PFSK-1 (cell line): ENCODE data around the gene PANK2.

Source experiments
- POLR2AphosphoS5 ChIP-seq: IDR thresholded peaks from 2 replicates; pipeline ENCODE4 v1.6.1; 2012; ENCODE audit warnings: low read depth, mild to moderate bottlenecking, control low read depth, low read length, moderate library complexity
- SIN3A ChIP-seq: IDR thresholded peaks from 2 replicates; pipeline ENCODE4 v1.6.1; 2012; ENCODE audit warnings: mild to moderate bottlenecking, low read length, moderate library complexity, borderline replicate concordance; ENCODE audit not compliant: insufficient read depth

DNA sequence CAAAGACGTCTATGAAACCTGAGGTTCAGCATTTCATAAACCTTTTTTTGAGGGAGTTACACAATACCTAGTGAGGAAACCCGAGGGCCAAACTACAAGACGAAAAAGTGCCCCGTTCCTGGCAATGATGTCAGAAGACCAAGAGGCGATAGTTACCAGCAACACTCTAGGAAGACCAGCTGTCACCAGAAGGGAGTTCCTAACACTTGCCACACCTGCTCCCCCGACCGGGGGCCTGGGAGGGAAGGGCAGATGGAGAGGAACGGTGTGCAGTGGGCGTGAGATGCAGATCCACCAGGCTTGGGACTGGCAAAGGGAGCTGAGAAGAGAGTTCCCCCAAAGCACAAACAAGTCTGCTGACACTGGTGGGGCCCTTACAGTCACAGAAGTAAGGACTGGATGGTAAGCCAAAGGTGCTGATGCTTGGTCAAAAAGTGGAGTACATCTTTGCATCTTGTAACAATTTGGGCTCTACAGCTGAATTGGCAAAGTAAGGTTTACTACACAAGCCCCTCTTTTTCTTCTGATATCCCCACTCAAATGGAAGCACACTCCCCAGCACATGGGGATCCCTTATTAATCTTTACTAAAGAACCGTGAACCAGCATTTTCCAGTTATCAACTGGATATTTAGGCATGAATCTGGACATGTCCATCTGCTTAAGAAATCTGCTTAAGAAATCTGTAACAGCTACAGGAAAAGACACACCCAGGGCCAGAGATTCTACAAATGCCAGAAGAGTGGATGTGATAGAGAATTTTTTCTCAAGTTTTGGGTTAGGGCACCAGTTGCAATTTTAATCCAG is 38.5 kb downstream of the PANK2 start:
- TF ChIP-seq POLR2AphosphoS5 (no peak; the same call in none of the 2 replicates), SIN3A (no peak)
